ENCODE data around the gene MYH11. TPM values are rescaled to one million over a fixed set of nuclear protein-coding genes. Genes with fewer than 3 reads are reported as not detected.

Gene MYH11
- total and polyA plus RNA-seq, 2 of the 13 experiments (the other 11 are each of a cell fraction or from before 2014, with no cell fraction given), result not detected

DNA sequence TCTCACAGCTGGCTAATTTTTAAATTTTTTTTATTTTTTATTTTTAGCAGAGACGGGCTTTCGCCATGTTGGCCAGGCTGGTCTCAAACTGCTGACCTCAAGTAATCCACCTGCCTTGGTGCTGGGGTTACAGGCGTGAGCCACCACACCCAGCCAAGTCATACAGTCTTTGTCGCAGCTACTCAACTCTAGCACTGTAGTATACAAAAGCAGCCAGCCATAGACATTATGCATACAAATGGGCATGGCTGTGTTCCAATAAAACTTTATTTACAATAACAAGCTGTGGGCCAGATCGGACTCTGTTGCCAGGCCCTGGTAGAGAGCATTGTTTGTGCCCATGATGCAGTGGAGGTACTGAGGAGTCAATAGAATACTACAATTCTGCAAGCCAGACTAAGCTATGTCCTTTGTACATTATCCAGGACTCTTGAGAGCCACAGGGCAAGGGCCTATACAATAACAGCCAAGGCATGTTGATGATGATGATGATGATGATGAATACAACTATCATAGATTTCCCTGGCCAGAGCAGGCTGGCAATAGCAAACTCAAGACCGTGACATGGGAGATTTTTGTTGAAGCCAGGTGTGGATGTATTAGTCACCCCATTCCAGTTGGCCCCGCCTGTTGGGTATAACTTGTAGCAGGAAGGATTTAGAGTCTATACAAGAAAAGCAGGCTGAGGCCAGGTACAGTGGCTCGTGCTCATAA, 101.8 kb downstream of the MYH11 start:
- 32% methylated on average over 8 of the region's 8 CpGs for WGBS (ENCODE audit: low lambda C conversion rate)
- no peak for DNase-seq (ENCODE audit: low spot score)
- in situ Hi-C loops (cut with HindIII; ENCODE audit: extremely low pct_ligation_motif_present, low pct_unique_long_range_greater_than_20kb) (no loop called here), intact Hi-C loops (cut with micrococcal nuclease; ENCODE audit: unreplicated experiment) (no loop called here)
- H3K4me2 ChIP-seq (ENCODE audit: low read depth, low read length), result no peak overlapping the region
- no peak overlapping the region for H2AFZ ChIP-seq (ENCODE audit: low read length)
- no peaks in the 10 kb centered on the region for H4K20me1 ChIP-seq (ENCODE audit: insufficient read depth, low read length)
- TF ChIP-seq, protein P1, sequence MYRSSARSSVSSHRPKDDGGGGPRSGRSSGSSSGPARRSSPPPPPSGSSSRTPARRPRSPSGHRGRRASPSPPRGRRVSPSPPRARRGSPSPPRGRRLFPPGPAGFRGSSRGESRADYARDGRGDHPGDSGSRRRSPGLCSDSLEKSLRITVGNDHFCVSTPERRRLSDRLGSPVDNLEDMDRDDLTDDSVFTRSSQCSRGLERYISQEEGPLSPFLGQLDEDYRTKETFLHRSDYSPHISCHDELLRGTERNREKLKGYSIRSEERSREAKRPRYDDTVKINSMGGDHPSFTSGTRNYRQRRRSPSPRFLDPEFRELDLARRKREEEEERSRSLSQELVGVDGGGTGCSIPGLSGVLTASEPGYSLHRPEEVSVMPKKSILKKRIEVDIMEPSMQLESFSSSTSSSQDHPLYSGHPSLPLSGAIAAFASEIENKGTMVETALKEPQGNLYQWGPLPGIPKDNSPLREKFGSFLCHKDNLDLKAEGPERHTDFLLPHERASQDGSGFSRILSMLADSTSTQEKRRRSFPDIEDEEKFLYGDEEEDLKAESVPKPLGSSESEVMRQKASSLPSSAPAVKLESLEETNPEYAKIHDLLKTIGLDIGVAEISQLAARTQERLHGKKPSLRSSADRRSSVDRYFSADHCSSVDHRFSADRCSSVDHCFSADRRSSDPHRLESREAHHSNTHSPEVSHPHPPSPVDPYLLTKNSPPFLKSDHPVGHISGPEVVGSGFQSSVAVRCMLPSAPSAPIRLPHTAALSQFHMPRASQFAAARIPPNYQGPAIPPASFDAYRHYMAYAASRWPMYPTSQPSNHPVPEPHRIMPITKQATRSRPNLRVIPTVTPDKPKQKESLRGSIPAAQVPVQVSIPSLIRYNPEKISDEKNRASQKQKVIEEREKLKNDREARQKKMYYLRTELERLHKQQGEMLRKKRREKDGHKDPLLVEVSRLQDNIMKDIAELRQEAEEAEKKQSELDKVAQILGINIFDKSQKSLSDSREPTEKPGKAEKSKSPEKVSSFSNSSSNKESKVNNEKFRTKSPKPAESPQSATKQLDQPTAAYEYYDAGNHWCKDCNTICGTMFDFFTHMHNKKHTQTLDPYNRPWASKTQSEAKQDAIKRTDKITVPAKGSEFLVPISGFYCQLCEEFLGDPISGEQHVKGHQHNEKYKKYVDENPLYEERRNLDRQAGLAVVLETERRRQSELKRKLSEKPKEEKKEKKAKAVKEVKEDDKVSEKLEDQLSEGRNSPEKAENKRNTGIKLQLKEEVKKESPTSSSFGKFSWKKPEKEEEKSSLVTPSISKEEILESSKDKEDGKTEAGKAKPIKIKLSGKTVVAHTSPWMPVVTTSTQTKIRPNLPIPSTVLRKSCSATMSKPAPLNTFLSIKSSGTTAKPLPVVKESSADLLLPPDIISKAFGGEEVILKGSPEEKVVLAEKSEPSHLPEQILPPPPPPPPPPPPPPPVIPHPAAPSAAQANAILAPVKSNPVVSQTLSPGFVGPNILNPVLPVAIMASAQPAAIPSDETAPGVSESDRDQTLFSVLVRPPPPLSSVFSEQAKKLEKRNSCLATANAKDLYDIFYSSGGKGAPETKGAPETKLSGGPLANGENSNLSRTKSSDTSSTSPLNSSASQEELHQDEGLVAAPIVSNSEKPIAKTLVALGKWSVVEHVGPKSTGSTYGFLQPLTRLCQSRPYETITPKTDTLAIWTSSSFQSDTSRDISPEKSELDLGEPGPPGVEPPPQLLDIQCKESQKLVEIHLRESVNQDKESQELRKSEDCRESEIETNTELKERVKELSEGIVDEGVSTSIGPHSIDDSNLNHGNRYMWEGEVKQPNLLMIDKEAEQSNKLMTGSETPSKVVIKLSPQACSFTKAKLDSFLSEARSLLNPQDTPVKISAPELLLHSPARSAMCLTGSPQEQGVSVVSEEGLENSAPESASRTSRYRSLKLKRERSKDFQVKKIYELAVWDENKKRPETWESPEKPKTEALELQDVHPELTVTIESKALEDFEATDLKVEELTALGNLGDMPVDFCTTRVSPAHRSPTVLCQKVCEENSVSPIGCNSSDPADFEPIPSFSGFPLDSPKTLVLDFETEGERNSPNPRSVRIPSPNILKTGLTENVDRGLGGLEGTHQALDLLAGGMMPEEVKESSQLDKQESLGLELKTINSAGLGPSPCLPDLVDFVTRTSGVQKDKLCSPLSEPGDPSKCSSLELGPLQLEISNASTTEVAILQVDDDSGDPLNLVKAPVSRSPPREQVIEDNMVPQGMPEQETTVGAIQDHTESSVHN (CRISPR knock-in tag; IDR thresholded peaks at IDR 0.05), result no peak
- TF ChIP-seq, protein P2, sequence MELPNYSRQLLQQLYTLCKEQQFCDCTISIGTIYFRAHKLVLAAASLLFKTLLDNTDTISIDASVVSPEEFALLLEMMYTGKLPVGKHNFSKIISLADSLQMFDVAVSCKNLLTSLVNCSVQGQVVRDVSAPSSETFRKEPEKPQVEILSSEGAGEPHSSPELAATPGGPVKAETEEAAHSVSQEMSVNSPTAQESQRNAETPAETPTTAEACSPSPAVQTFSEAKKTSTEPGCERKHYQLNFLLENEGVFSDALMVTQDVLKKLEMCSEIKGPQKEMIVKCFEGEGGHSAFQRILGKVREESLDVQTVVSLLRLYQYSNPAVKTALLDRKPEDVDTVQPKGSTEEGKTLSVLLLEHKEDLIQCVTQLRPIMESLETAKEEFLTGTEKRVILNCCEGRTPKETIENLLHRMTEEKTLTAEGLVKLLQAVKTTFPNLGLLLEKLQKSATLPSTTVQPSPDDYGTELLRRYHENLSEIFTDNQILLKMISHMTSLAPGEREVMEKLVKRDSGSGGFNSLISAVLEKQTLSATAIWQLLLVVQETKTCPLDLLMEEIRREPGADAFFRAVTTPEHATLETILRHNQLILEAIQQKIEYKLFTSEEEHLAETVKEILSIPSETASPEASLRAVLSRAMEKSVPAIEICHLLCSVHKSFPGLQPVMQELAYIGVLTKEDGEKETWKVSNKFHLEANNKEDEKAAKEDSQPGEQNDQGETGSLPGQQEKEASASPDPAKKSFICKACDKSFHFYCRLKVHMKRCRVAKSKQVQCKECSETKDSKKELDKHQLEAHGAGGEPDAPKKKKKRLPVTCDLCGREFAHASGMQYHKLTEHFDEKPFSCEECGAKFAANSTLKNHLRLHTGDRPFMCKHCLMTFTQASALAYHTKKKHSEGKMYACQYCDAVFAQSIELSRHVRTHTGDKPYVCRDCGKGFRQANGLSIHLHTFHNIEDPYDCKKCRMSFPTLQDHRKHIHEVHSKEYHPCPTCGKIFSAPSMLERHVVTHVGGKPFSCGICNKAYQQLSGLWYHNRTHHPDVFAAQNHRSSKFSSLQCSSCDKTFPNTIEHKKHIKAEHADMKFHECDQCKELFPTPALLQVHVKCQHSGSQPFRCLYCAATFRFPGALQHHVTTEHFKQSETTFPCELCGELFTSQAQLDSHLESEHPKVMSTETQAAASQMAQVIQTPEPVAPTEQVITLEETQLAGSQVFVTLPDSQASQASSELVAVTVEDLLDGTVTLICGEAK (IDR thresholded peaks at IDR 0.05), result peak; percentile 54; the same call in 1 of the 2 replicates
- TF ChIP-seq, protein P2 (CRISPR knock-in tag; IDR thresholded peaks at IDR 0.05), result peak; percentile 98
- no peak for TF ChIP-seq NR2F2 (IDR thresholded peaks at IDR 0.05; ENCODE audit: borderline replicate concordance, low read depth)
- peak; percentile 54; the same call in 1 of the 2 replicates for TF ChIP-seq CREB1 (IDR thresholded peaks at IDR 0.05)
- TF ChIP-seq CREB1 (CRISPR knock-in tag; IDR thresholded peaks at IDR 0.05), result no peak
- BruUV-seq (replicated peaks), result no TSS peak
- no peaks in the 10 kb centered on the region for H3K4me1 ChIP-seq (ENCODE audit: insufficient read depth, low read length)
- no peaks in the 10 kb centered on the region for H3K79me2 ChIP-seq (ENCODE audit: insufficient read depth, low read length)
- CTCF ChIA-PET (ENCODE audit: low intra/inter-chr PET ratio, low total read pairs), result no interaction called here
- H3K9ac ChIP-seq (ENCODE audit: insufficient read depth, low read depth, low read length), result no peak overlapping the region
- POLR2A ChIA-PET, result no interaction called here
- no peak for ATAC-seq
- FAIRE-seq, result no peak
- no peaks in the 10 kb centered on the region for H3K36me3 ChIP-seq (replicated peaks in 1 of 2; ENCODE audit: control insufficient read depth in 1 of 2, insufficient read depth in 2 of 2, low read length in 2 of 2)
- no peaks in the 10 kb centered on the region for H3K9me3 ChIP-seq (ENCODE audit: low read length)
- H3K4me3 ChIP-seq (replicated peaks in 1 of 3; ENCODE audit: insufficient read depth in 1 of 3, low read depth in 2 of 3, low read length in 3 of 3), result no peak overlapping the region
- peaks cover 0 to 13% of the 10 kb centered on the region in 2 experiments; a peak in 1 of 5 replicates for H3K27me3 ChIP-seq (ENCODE audit: control insufficient read depth in 1 of 2, insufficient read depth in 2 of 2, low read length in 2 of 2)
- H3K27ac ChIP-seq (ENCODE audit: extremely low read length, insufficient read depth, low read length), result no peak overlapping the region

All from HepG2 (cell line).